A375 (cell line): ENCODE results near the gene ZCCHC8. TPM values are rescaled to one million over a fixed set of nuclear protein-coding genes. Genes with fewer than 3 reads are reported as not detected.

ENCODE experiments used
- small RNA-seq: library from RNA; depleted of rRNA; stranded (forward); fragments of <200 nt; gene quantifications from one replicate; pipeline ENCODE3, GENCODE V24; 2014
- total RNA-seq: library from RNA; depleted of rRNA; stranded (reverse); fragments of >200 nt; shearing (Covaris generic); gene quantifications from 2 replicates; pipeline ENCODE4 v1.2.3, GENCODE V29; 2014; rRNA removed

The ZCCHC8 gene
- 28.6 and 31.3 TPM in 2 replicates for total RNA-seq

DNA sequence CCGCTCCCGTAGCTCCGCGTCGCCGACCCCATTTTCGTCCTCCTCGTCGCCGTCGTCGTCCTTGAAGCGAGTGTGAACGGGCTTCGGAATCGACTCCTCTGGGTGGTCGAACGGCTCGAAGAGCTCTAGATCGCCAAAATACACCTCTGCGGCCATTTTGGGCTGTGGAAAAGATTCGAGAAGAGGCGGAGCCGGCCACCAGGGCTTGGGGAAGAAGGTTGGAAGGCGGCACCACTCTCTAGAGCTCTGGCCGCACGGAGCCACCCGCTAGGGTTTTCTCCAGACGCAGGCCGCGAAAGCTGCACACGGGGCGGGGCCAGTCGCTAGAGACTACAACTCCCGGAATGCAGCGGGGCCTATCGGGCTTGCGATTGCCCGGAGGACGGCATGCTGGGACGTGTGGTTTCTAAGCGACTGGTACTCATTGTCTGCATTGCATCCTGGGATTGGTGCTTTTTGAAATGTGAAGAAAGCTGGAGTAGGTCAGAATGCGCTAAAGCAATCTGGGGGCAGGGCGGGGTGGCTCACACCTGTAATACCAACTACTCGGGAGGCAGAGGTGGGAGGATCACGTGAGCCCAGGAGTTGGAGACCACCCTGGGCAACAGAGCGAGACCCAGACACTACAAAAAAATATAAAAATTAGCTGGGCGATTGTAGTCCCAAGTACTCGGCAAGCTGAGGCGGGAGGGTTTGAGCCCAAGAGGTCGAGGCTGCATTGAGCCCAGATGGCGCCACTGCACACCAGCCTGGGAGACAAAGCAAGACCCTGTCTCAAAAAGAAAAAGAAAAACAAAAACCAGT, at the start of gene ZCCHC8:
ZCCHC8 (minus strand) TSS at position 248 of the 804 bp plus-strand sequence; CDS start at position 156, 92 bp downstream.

DNA sequence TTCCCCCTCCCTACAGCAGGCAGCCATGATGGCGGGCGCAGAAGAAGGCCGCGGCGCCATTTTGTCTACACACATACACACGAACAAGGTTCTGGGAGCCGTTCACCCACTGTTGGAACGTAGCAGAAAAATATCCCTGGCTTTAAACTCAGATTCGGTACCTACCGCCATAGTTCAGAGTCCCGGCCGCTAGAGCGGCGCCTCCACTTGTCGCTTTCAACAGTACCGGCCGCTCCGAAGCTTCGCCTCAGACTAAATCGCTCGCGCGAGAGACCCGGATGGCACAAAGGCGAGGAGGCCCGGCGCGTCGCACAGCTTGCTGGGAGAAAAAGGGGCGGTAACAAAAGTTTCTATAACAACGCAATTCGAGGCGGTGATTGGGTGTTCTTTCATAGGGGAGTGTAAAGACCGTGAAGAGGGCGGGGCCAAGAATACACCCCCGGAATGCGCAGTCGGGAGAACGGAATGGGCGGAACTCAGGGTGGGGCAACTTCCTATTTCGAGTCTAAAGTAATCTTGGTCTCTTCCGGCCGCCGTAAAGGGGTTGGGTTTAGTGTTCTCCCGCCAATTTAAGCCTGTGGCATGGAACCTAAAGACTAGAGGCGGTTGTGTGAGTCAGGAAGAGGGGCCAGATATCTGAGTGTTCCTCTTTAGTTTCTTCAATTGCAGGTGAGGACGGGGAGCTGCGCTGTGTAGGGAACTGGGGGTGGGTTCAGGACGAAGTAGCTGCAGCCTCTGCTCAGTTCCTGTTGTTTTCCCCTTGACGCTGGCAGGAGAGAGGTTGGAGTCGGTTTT, 26.1 kb upstream of the ZCCHC8 start, which contains the start of the genes KNTC1 and RSRC2:
KNTC1 (plus strand) TSS at position 567 of the 795 bp plus-strand sequence. CDS start 2,815 bp downstream, outside the sequence.
RSRC2 (minus strand) TSS at position 254 of the 795 bp plus-strand sequence; CDS start at position 171, 83 bp downstream.

DNA sequence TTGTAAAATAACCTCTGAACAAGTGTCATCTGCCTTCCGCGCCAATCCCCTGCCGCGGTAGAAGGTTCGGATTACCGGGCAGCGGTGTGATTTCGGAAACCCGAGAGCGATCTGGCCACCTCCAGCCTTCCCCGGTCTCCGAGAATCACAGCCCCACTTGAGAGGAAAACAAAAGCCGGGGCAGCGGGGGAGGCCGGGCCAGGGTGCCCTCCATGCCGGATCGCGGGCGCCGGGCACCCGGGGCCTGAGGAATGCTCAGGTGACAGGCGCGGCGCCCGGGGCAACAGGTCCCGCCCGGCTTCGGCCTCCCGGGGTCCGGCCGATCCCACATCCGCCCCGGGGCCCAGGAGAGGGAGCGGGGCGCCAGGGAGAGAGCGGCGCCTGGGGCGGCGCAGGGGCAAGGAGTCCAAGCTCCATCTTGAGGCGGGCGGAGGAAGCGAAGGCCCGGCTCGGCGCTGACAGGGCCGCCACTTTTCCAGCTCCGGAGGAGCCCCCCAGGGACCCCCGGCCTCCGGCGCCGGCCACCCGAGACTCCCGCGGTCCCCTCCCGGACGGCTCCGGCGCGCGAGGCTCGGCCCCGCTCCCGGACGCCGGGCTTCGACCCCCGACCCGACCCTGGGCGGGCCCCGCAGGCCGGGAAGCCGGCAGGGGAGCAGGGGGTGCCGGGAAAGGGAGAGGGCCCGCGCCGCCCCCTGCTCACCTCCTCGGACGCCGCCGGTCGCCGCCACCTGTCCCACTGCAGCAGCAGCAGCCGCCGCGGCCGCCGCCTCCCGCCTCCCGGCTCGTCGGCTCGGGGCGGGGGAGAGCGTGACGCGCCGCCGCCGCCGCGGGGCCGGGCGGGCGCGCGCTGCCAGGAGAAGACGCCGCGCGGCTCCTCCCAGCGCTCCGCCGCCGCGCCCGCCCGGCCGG, 78.7 kb downstream of the ZCCHC8 start, which contains the start of gene CLIP1:
CLIP1 (minus strand) TSS at position 849 of the 909 bp plus-strand sequence. CDS start 42,217 bp downstream, outside the sequence.

Small RNAs within 50 kb of the gene (small RNA-seq; reads per million reads assigned to genes)
- gene RF00411: not detected

Other genes with a start within 250 kb of the ZCCHC8 start
- gene VPS33A, start 234.4 kb downstream of the ZCCHC8 start, total RNA-seq: 20.5 and 22.6 TPM in 2 replicates
- 33.7 and 46.5 TPM in 2 replicates for gene CLIP1, start 78.3 kb downstream of the ZCCHC8 start, total RNA-seq
- gene RSRC2, start 26.0 kb upstream of the ZCCHC8 start, total RNA-seq: 111 and 118 TPM in 2 replicates
- gene KNTC1, start 26.3 kb upstream of the ZCCHC8 start, total RNA-seq: 53.8 and 57.8 TPM in 2 replicates
- gene HCAR2, start 202.4 kb upstream of the ZCCHC8 start, total RNA-seq: not detected in 2 replicates
- not detected in 2 replicates for gene HCAR3, start 215.9 kb upstream of the ZCCHC8 start, total RNA-seq
- 0.11 TPM in 1 of 2 replicates, not detected in the other for gene HCAR1, start 229.9 kb upstream of the ZCCHC8 start, total RNA-seq